ENCODE measurements around the gene SLC34A3. TPM values are rescaled to one million over a fixed set of nuclear protein-coding genes. Genes with fewer than 3 reads are reported as not detected.

Gene SLC34A3
- total and polyA plus RNA-seq, 2 of the 8 experiments (the other 6 are each of a cell fraction or from before 2014, with no cell fraction given) = 0.08 TPM; not detected in 1

DNA sequence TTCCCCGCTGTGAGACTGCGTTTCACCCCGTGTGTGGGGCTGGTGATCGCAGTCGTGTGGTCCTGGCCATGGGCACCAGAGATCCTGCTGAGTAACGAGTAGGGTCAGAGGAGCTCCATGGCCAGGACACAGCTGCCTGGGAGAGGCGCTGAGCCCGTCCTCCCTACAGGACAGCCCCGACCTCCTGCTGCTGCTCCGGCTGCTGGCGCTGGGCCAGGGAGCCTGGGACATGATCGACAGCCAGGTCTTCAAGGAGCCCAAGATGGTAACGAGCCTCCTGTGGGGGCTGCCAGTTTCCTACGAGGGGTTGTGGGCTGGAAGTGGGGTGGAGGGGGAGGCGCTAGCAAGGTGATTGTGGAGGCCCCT is 35.4 kb downstream of the SLC34A3 start:
- DNase-seq (ENCODE audit: low read depth in 1 of 2, low spot score in 2 of 2) = no peak
- no peak overlapping the region for H3K18ac ChIP-seq (ENCODE audit: extremely low read depth, low read length)
- no peak overlapping the region for H3K56ac ChIP-seq (replicated peaks; ENCODE audit: insufficient read length, low read depth, low read length)
- H2BK20ac ChIP-seq (ENCODE audit: low read length) = no peak overlapping the region
- H2BK15ac ChIP-seq (ENCODE audit: low read length) = no peak overlapping the region
- H3K9me3 ChIP-seq (ENCODE audit: insufficient read depth in 2 of 2, low read depth in 1 of 2, low read length in 1 of 2) = no peaks in the 10 kb centered on the region
- H2BK120ac ChIP-seq (replicated peaks; ENCODE audit: low read depth, low read length) = no peak overlapping the region
- no peaks in the 10 kb centered on the region for H3K4me1 ChIP-seq (replicated peaks in 1 of 4; ENCODE audit: control insufficient read depth in 3 of 4, insufficient read depth in 4 of 4, low read length in 3 of 4)
- no peak overlapping the region for H2BK12ac ChIP-seq (ENCODE audit: low read depth, low read length)
- no peak overlapping the region for H4K91ac ChIP-seq (replicated peaks; ENCODE audit: insufficient read length, low read length)
- no peak overlapping the region for H4K5ac ChIP-seq (ENCODE audit: insufficient read length, low read depth, low read length)
- H4K8ac ChIP-seq (ENCODE audit: extremely low read depth, insufficient read depth, low read length) = no peak overlapping the region
- H3K14ac ChIP-seq (ENCODE audit: insufficient read length) = no peak overlapping the region
- CTCF ChIA-PET (ENCODE audit: partially characterized antibody) = interaction anchor here (1.7 to 2.6 kb wide), 5 partner anchors 8 to 30 kb away, joined by 4 to 11 read pairs (median 5); no protein-coding TSS in a partner anchor
- no peak overlapping the region for H3K27ac ChIP-seq (ENCODE audit: low read depth, low read length)
- no peaks in the 10 kb centered on the region for H3K27me3 ChIP-seq (replicated peaks in 1 of 4; ENCODE audit: control insufficient read depth in 3 of 4, extremely low read depth in 1 of 4, insufficient read depth in 3 of 4, low read length in 3 of 4)
- H3K23me2 ChIP-seq (ENCODE audit: low read depth, low read length) = no peaks in the 10 kb centered on the region
- H2AFZ ChIP-seq (ENCODE audit: low read length) = no peak overlapping the region
- no peak overlapping the region for H3K9ac ChIP-seq (replicated peaks in 1 of 4; ENCODE audit: extremely low read depth in 1 of 4, low read depth in 3 of 4, low read length in 3 of 4)
- no peaks in the 10 kb centered on the region for H3K79me2 ChIP-seq (ENCODE audit: control insufficient read depth in 1 of 2, insufficient read depth in 2 of 2, low read length in 2 of 2)
- FAIRE-seq = no peak
- POLR2A ChIA-PET (ENCODE audit: partially characterized antibody) = interaction anchor here (1.2 to 69.9 kb wide), 3 partner anchors 9 to 137 kb away, joined by 3 to 1462 read pairs (median 1462); partner anchors contain the start of genes CYSRT1, NDOR1, NELFB and RNF208
- H2AK5ac ChIP-seq (ENCODE audit: low read depth, low read length) = no peak overlapping the region
- no peak overlapping the region for H3K4ac ChIP-seq (replicated peaks; ENCODE audit: insufficient read length, low read depth, low read length)
- H2BK5ac ChIP-seq (ENCODE audit: low read depth, low read length) = no peak overlapping the region
- peaks cover 0 to 10% of the 10 kb centered on the region in 2 experiments for H4K20me1 ChIP-seq (replicated peaks in 1 of 2; ENCODE audit: control insufficient read depth in 1 of 2, insufficient read depth in 2 of 2, low read length in 2 of 2)
- no peaks in the 10 kb centered on the region for H3K79me1 ChIP-seq (ENCODE audit: low read depth, low read length)
- no peak overlapping the region for H3K4me3 ChIP-seq (ENCODE audit: extremely low read depth in 1 of 4, insufficient read depth in 2 of 4, low read depth in 3 of 4, low read length in 4 of 4)
- peaks cover 6 to 37% (median 22%) of the 10 kb centered on the region in 4 experiments for H3K36me3 ChIP-seq (ENCODE audit: control insufficient read depth in 2 of 4, insufficient read depth in 4 of 4, low read length in 3 of 4)
- WGBS, 2 experiments (ENCODE audit: extremely low coverage in 1 of 2, insufficient coverage in 1 of 2, insufficient read length in 1 of 2, insufficient replicate concordance in 2 of 2, low coverage in 1 of 2, low lambda C conversion rate in 2 of 2, missing lambda C conversion rate in 1 of 2) = 98% methylated on average over 9 of the region's 15 CpGs; no CpG with 5 or more reads in 1 of the 2 experiments
- no peak overlapping the region for H3K4me2 ChIP-seq (ENCODE audit: insufficient read depth in 1 of 2, low read depth in 2 of 2, low read length in 2 of 2)
- H3K23ac ChIP-seq (ENCODE audit: insufficient read length) = no peak overlapping the region
- TF ChIP-seq CHD1 (IDR thresholded peaks at IDR 0.05; ENCODE audit: low read depth, low read length) (no peak), ATF2 (IDR thresholded peaks at IDR 0.05; ENCODE audit: low read length) (no peak), SRF (IDR thresholded peaks at IDR 0.05; ENCODE audit: low read depth, low read length) (no peak), RXRA (IDR thresholded peaks at IDR 0.05; ENCODE audit: insufficient read depth, low read depth, low read length) (no peak), POLR2AphosphoS5 (IDR thresholded peaks at IDR 0.05; ENCODE audit: low read depth, low read length) (no peak), SAP30 (IDR thresholded peaks at IDR 0.05; ENCODE audit: insufficient read depth, insufficient replicate concordance, low read length) (no peak), KDM4A (IDR thresholded peaks at IDR 0.05; ENCODE audit: low read depth, low read length, severe bottlenecking) (no peak), ASH2L (IDR thresholded peaks at IDR 0.05; ENCODE audit: low read length) (no peak), TAF1 (IDR thresholded peaks at IDR 0.05; ENCODE audit: low read depth, low read length) (no peak), GABPA (IDR thresholded peaks at IDR 0.05; ENCODE audit: borderline replicate concordance, insufficient read depth, low read length) (no peak), CREB1 (IDR thresholded peaks at IDR 0.05) (no peak)
- TF ChIP-seq, protein P1, sequence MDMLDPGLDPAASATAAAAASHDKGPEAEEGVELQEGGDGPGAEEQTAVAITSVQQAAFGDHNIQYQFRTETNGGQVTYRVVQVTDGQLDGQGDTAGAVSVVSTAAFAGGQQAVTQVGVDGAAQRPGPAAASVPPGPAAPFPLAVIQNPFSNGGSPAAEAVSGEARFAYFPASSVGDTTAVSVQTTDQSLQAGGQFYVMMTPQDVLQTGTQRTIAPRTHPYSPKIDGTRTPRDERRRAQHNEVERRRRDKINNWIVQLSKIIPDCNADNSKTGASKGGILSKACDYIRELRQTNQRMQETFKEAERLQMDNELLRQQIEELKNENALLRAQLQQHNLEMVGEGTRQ (IDR thresholded peaks at IDR 0.05; ENCODE audit: low read length) = no peak

All from H1 (cell line).